Naive thymus-derived CD8-positive, alpha-beta T cell (primary cell): Measurements from ENCODE around the gene EDEM1. TPM values are rescaled to one million over a fixed set of nuclear protein-coding genes. Genes with fewer than 3 reads are reported as not detected.

Experiments
- ATAC-seq, 2 donors: fragments of 150-1000 bp; cut with Tn5 transposase in 1 of 2; sonication (Bioruptor Pico), chemical (Tn5 transposase) in 1 of 2; 1 replicate in 1 of 2; 2 replicates in 1 of 2; pipeline ENCODE4 v1.10.0; 2021; ENCODE audit warnings: mild to moderate bottlenecking in 2 of 2, moderate library complexity in 2 of 2
- POLR2A ChIA-PET: fragments of 350-600 bp; sonication (Branson Sonifier 250); formaldehyde crosslinking; loops from one replicate; lab custom pipeline; 2021; ENCODE audit warnings: antibody characterized with exemption; lab: Charles Lee
- DNase-seq, 10 donors: peaks; one replicate each; pipeline versions ENCODE4 v3.0.0 to v3.0.0-alpha.2; 2020 to 2022
- H3K27ac Mint-ChIP-seq, 10 donors: one replicate each; pipeline ENCODE4 v1.8.0; 2020 to 2022; ENCODE audit warnings: mild to moderate bottlenecking in 10 of 10, mixed read lengths in 10 of 10, moderate library complexity in 4 of 10, inconsistent platforms in 1 of 10
- H3K27me3 Mint-ChIP-seq, 5 donors: one replicate each; pipeline ENCODE4 v1.8.0; 2021 to 2022; ENCODE audit warnings: mixed read lengths in 5 of 5
- H3K36me3 Mint-ChIP-seq, 3 donors: one replicate each; pipeline ENCODE4 v1.8.0; 2020 to 2022; ENCODE audit warnings: mixed read lengths in 3 of 3, mild to moderate bottlenecking in 2 of 3, inconsistent platforms in 1 of 3
- H3K4me1 Mint-ChIP-seq, 4 donors: one replicate each; pipeline ENCODE4 v1.8.0; 2021 to 2022; ENCODE audit warnings: mixed read lengths in 4 of 4
- H3K4me3 Mint-ChIP-seq, 10 donors: one replicate each; pipeline ENCODE4 v1.8.0; 2020 to 2022; ENCODE audit warnings: mild to moderate bottlenecking in 10 of 10, mixed read lengths in 10 of 10, moderate library complexity in 6 of 10, inconsistent platforms in 1 of 10
- H3K9me3 Mint-ChIP-seq, 9 donors: one replicate each; pipeline ENCODE4 v1.8.0; 2020 to 2022; ENCODE audit warnings: mixed read lengths in 9 of 9, mild to moderate bottlenecking in 3 of 9, inconsistent platforms in 1 of 9, moderate library complexity in 1 of 9
- polyA plus RNA-seq, 3 donors: library from polyadenylated mRNA; unstranded; fragments of 300-500 nt; fragmentation: Illumina TruSeq; gene quantifications; one replicate each; pipeline ENCODE4 v1.2.3, GENCODE V29; 2021
- total RNA-seq, 8 experiments: library from RNA in 2 of 8; stranded (reverse) in 2 of 8; gene quantifications; one replicate each; pipeline ENCODE4 v1.2.3 and lab custom pipeline; 2021 to 2026

EDEM1 gene
- total and polyA plus RNA-seq, 5 experiments from 2014 or later: 25.5 to 109 (median 31.0) TPM

DNA sequence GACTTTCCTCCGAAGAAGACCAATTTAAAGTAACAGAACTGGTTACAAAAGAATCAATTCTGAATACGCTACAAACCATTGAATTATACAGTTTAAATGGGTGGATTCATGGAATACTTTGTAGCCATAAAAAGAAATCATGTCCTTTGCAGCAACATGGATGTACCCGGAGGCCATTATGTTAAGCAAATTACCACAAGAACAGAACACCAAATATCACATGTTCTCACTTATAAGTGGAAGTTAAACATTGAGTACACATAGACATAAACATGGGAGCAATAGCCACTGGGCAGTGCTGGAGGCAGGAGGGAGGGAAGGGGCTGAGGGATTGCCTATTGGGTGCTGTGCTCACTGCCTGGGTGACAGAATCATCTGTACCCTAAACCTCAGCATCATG is 61.3 kb downstream of the EDEM1 start:
- ATAC-seq (no peak), DNase-seq (no peak)
- Mint-ChIP-seq H3K4me1 (peaks cover 3 to 8% (median 7%) of the 10 kb centered on the region in 4 donors), H3K36me3 (peaks cover 0 to 7% (median 0%) of the 10 kb centered on the region in 3 donors), H3K9me3 (peaks cover 0 to 7% (median 2%) of the 10 kb centered on the region in 9 donors), H3K27ac (no peak overlapping the region), H3K4me3 (no peak overlapping the region), H3K27me3 (no peaks in the 10 kb centered on the region)
- POLR2A ChIA-PET: no interaction called here

DNA sequence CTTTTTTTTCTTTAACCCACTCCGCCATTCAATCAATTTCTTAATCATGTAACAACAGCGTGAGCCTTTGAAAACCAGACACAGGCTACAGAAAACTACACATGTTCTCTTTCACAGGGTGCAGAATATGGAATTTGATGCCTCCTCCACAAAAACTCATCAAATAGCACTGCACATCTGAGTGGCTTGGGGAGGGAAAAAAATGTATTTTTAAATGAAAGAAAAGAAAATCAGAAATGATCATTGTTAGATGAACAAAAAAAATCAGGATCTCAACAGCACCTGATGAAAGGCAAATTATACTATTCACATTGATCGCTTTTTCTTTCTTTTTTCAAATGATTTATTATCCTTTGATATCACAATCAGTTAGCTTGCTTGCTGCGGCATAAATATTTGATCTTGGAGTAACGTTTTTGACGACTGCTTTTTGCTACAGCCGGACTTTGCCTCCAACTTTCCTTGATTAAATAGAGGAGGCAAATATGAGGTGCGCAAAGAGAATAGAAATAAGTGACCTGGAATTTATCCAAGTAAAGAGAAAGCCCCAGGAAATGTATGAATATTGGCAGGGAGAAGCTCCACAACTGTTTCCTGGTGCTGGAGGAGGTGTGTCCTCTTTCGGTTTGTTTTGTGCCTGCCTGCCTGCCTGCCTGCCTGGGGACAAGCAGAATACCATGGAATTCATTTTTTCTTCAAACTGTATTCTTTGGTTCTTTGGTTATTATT is 63.1 kb downstream of the EDEM1 start:
- Mint-ChIP-seq H3K27me3 (no peaks in the 10 kb centered on the region), H3K4me3 (no peak overlapping the region), H3K4me1 (peaks cover 2 to 8% (median 5%) of the 10 kb centered on the region in 4 donors), H3K36me3 (no peaks in the 10 kb centered on the region), H3K9me3 (no peaks in the 10 kb centered on the region), H3K27ac (no peak overlapping the region)
- POLR2A ChIA-PET: no interaction called here
- DNase-seq (no peak), ATAC-seq (no peak)

DNA sequence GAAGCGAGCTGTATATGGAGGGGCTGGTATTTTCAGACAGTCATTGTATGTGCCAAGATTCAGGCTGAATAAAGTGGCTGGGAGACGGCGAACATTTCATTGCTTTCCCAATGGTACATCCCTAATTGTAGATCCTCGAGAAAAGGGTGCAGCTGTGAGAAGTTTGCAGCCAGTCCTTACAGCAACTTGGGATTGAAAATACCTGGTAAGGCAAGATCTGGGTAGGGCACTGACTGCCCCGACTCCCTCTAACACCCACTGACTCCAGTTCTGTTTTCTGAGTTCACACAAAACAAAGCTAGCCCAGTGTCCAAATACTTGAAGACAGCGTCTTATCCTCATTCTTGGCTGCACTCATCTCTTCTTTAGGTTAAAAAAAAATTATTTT is 63.7 kb downstream of the EDEM1 start:
- Mint-ChIP-seq H3K36me3 (no peaks in the 10 kb centered on the region), H3K4me3 (no peak overlapping the region), H3K27me3 (no peaks in the 10 kb centered on the region), H3K27ac (peak overlapping the region in 1 of 10 donors; percentile 48), H3K4me1 (peaks cover 0 to 9% (median 5%) of the 10 kb centered on the region in 4 donors), H3K9me3 (no peaks in the 10 kb centered on the region)
- no peak for ATAC-seq
- DNase-seq: no peak
- POLR2A ChIA-PET: no interaction called here

DNA sequence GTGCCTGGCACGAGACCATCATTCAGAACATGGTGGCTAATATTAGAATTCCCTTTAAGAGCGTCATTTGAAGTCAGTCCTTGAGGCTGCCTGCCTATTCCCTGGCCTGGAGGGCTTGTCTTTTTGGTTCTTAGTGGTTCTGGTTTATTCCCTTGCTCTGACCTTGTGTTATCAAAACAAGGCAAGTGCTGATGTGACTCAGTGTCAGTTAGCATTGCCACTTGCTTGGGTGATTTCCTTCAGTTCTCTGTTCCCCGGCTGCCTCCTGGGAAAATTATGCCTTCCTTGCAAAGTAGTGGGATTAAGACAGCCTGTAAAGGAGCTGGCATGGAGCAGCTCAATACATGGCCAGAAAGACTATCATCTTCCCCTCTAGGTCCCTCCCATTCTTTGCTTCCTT is 64.6 kb downstream of the EDEM1 start:
- Mint-ChIP-seq H3K36me3 (no peaks in the 10 kb centered on the region), H3K4me3 (no peak overlapping the region), H3K27ac (no peak overlapping the region), H3K9me3 (no peaks in the 10 kb centered on the region), H3K4me1 (peaks cover 0 to 9% (median 5%) of the 10 kb centered on the region in 4 donors), H3K27me3 (no peaks in the 10 kb centered on the region)
- DNase-seq (no peak), ATAC-seq (no peak)
- POLR2A ChIA-PET: no interaction called here

DNA sequence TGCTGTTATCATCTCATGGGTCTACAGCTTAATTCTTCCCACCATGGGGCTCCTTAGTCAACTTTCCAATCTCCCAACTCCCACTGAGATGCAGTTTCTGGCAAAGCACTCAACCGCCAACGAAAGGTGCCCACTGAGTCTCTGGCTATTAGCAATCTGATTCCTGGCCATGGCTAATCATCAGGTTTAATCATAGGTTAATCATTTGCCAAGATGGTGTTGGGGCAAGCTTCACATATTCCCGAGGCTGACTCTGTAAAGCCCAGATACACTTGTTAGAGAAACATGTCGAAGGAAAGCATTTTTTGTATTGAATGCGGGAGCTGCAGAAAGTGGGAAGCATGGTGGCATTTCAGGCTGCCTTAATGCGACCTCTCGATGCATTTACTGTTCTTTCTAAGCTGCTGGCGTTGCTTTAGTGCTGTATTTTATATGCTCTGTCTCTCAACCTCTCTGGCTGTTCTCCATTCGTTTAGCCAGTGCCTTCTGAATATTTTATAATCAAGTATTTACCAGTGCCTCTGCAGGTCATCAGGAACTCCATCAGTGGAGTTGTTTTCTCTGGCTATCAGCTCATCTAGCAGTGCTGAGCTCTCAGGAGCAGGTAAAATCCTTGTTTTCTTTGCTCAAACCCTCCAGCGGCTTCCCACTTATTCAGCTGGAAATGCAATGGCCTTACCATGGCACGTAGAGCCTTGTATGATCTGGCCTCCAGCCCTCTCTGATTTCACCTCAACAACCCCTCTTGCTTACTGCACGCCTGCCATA is 67.0 kb downstream of the EDEM1 start:
- Mint-ChIP-seq H3K36me3 (no peaks in the 10 kb centered on the region), H3K9me3 (no peaks in the 10 kb centered on the region), H3K27me3 (no peaks in the 10 kb centered on the region), H3K4me3 (no peak overlapping the region), H3K27ac (no peak overlapping the region), H3K4me1 (peaks cover 0 to 9% (median 5%) of the 10 kb centered on the region in 4 donors)
- POLR2A ChIA-PET: no interaction called here
- DNase-seq (no peak), ATAC-seq (no peak)

DNA sequence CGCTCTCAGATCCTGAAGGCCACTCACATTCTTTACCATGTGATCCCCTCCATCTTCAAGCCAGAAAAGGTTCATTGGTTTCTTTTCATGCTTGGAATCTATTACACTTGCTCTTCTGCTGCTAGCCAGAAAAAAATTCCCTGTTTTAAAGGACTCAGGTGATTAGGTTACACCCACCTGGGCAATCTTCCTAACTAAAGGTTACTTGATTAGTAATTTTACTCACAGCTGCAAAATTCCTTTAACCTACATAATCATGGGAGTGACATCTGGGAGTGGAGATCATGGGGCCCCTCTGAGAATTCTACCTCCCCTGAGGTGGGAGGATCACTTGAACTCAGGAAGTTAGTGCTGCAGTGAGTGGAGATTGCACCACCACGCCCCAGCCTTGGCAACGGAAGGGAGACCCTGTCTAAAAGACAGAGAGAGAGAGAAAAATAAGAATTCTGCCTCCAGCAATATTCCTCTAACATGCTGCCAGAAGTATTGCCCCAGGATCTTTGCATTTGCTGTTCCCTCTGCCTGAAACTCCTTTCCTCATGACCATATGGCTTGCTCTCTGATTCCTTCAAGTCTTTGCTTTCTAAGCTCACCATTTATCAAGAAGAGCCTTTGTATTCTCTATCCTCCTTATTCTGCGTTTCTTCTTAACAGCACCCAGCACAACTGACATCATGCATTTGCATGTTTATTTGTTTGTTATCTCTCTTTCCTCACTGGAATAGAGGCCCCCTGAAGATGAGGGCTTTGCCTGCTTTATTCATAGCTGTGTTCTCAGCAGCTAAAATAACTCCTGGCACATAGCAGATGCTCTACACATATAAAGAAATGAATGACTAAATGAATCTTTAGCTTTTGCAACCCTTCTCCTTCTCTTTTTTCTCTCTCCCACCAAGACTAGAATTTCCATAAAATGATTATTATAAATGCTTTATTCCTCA is 68.2 kb downstream of the EDEM1 start:
- no peaks in the 10 kb centered on the region for H3K36me3 Mint-ChIP-seq
- DNase-seq (no peak), ATAC-seq (no peak)
- POLR2A ChIA-PET: no interaction called here
- no peak overlapping the region for H3K27ac Mint-ChIP-seq
- H3K4me1 Mint-ChIP-seq: peaks cover 3 to 16% (median 9%) of the 10 kb centered on the region in 4 donors
- no peak overlapping the region for H3K4me3 Mint-ChIP-seq
- no peaks in the 10 kb centered on the region for H3K9me3 Mint-ChIP-seq
- no peaks in the 10 kb centered on the region for H3K27me3 Mint-ChIP-seq

DNA sequence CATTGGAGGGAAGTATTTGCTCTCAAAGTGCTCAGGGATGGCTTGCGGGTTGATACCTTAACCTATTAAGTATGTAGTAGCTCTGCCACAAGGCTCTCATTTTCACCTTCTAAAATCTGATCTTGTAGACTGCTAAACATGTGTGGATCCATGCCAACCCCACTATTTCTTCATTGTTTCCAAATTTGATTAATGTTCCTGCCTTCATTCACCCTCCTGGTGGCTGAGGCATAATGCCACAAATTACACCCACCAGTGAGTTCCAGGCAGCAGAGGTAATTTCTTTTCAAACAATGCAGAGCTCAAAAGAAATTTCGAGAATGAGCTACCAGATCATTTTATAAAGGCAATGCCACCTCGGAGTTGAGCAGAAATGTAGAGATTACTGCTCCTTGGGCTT is 71.0 kb downstream of the EDEM1 start:
- Mint-ChIP-seq H3K27me3 (no peaks in the 10 kb centered on the region), H3K4me3 (no peak overlapping the region)

DNA sequence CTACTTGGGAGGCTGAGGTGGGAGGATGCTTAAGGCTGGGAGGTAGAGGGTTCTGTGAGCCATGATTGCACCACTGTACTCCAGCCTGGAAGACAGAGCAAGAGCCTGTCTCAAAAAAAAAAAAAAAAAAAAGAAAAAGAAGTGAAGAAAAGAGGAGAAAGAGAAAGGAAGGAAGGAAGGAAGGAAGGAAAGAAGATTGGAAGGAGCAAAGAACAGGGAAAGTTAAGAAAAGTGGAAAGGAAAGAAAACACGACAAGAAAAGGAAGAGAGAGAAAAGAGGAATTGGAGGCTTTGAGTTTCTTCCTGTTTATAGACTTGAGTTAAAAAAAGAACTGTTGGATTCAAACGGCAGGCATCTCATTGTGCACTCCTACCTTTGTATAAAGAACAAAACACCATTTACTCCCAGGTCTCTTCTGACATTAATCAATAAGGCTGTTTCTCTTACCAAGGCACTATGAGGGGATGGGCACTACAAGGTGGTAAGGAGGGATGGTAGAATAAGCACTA is 73.5 kb downstream of the EDEM1 start:
- Mint-ChIP-seq H3K27ac (peak overlapping the region in 9 of 10 donors; percentile 0 to 80 (median 37)), H3K4me3 (peak overlapping the region in 9 of 10 donors; percentile 0 to 52 (median 37)), H3K4me1 (peaks cover 6 to 22% (median 13%) of the 10 kb centered on the region in 4 donors), H3K36me3 (no peaks in the 10 kb centered on the region), H3K27me3 (no peaks in the 10 kb centered on the region), H3K9me3 (peaks cover 0 to 2% (median 0%) of the 10 kb centered on the region in 9 donors)
- DNase-seq (no peak), ATAC-seq (no peak)
- POLR2A ChIA-PET: no interaction called here

More for the DNA sequence above, 71.0 kb downstream of the EDEM1 start:
- DNase-seq (no peak), ATAC-seq (no peak)
- H3K4me1 Mint-ChIP-seq: peaks cover 6 to 26% (median 18%) of the 10 kb centered on the region in 4 donors
- H3K9me3 Mint-ChIP-seq: peaks cover 0 to 2% (median 0%) of the 10 kb centered on the region in 9 donors
- H3K36me3 Mint-ChIP-seq: no peaks in the 10 kb centered on the region
- POLR2A ChIA-PET: no interaction called here
- no peak overlapping the region for H3K27ac Mint-ChIP-seq

DNA sequence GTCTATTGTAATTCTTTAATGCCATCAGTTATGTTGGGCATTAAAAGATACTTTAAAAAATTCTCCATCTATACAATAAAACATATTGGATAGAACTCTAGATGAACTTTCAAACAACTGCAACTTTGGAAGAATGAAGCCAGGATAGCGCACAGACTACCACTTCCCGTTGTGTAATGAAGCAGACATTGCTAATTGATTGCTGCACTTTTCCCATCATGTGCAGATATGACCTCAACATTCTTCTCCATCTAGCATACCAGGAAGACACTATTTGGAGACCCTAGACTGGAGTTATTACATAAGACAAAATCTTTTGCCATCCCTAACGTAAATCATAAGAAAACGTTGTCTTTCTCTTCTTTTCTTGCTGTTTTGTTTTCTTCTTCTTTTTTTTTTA is 75.0 kb downstream of the EDEM1 start:
- H3K4me1 Mint-ChIP-seq: peaks cover 6 to 20% (median 13%) of the 10 kb centered on the region in 4 donors
- POLR2A ChIA-PET: no interaction called here
- H3K9me3 Mint-ChIP-seq: peaks cover 0 to 2% (median 0%) of the 10 kb centered on the region in 9 donors
- H3K4me3 Mint-ChIP-seq: no peak overlapping the region
- DNase-seq (no peak), ATAC-seq (no peak)
- no peaks in the 10 kb centered on the region for H3K27me3 Mint-ChIP-seq
- no peak overlapping the region for H3K27ac Mint-ChIP-seq
- H3K36me3 Mint-ChIP-seq: no peaks in the 10 kb centered on the region

DNA sequence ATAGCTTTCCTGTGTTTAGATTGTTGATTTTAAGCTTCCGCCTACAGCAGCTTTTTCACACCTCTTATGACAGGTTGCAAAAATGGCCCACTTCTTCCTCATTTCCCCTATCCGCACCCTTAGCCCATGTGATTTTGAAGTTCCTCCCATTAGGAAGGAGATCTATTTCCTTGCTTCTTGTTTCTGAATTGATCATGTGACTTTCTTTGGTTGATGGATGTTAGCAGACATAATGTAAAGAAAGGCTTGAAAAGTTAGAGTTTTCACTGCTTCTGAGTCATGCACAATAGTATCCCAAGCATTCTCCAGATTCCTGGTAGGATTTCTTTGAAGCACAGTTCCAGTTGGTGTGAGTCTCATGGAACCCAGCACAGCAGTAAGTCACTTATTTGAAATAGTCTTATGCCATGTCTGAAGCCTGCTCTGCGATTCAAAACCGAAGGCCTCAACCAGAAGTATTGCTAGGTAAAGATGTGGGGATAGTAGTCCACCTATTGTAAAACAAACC is 76.6 kb downstream of the EDEM1 start:
- no peaks in the 10 kb centered on the region for H3K27me3 Mint-ChIP-seq
- H3K36me3 Mint-ChIP-seq: no peaks in the 10 kb centered on the region
- H3K27ac Mint-ChIP-seq: no peak overlapping the region
- POLR2A ChIA-PET: no interaction called here
- H3K4me1 Mint-ChIP-seq: peaks cover 6 to 20% (median 13%) of the 10 kb centered on the region in 4 donors
- ATAC-seq (no peak), DNase-seq (no peak)
- no peak overlapping the region for H3K4me3 Mint-ChIP-seq
- peaks cover 0 to 2% (median 0%) of the 10 kb centered on the region in 9 donors for H3K9me3 Mint-ChIP-seq

DNA sequence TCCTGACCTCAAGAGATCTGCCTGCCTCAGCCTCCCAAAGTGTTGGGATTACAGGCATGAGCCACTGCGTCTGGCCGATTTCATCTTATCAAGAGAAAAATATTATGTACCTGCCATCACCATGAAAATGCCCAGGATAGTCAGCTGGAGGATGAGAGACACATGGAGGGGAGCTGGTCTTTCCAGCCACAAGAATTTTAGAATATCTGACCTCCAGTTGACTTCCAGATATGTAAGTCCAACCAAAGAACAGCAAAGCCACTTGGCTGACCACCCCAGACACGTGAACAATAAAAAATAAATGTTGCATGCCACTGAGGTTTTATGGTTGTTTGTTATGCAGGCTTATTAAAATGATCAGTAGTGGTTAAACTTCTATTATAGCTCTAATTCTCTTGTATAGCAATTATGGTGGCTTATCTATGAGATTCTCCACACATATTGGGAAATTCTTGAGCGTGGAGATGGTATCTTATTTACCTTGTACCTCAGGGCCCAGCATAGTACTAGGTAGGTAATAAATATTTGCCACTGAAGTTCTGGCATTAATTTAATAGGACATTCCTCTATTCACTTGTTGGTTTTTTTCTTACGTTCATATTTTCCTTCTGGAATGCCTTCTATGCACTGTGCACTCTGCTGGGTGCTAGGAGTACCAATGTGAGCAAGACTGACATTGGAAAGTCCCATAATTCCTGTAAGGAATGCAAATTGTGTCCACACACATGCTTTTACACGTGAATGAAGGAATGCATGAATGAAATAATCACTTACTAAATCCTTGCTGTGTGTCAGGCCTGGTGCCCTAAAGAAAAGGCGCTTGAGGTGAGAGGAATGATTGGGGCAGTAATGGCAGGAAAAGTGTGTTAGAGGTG is 77.6 kb downstream of the EDEM1 start:
- H3K27ac Mint-ChIP-seq: peak overlapping the region in 1 of 10 donors; percentile 18
- no peaks in the 10 kb centered on the region for H3K27me3 Mint-ChIP-seq
- no peaks in the 10 kb centered on the region for H3K36me3 Mint-ChIP-seq
- H3K4me1 Mint-ChIP-seq: peaks cover 6 to 16% (median 13%) of the 10 kb centered on the region in 4 donors
- DNase-seq (no peak), ATAC-seq (no peak)
- H3K4me3 Mint-ChIP-seq: no peak overlapping the region
- POLR2A ChIA-PET: no interaction called here
- peaks cover 0 to 2% (median 0%) of the 10 kb centered on the region in 9 donors for H3K9me3 Mint-ChIP-seq
